Natural killer cell (primary cell): Measurements from ENCODE around the gene COPS2. TPM values are rescaled to one million over a fixed set of nuclear protein-coding genes. Genes with fewer than 3 reads are reported as not detected.

Experiments
- ATAC-seq, 3 donors: fragments of 150-1000 bp in 2 of 3; fragments of 200-7000 bp in 1 of 3; cut with Tn5 transposase; 1 replicate in 1 of 3; 2 replicates in 2 of 3; pipeline ENCODE4 v1.10.0; 2021; ENCODE audit warnings: mild to moderate bottlenecking in 2 of 3, moderate library complexity in 2 of 3
- DNase-seq, 2 donors: peaks; one replicate each; pipeline versions ENCODE4 v3.0.0 to v3.0.0-alpha.2; 2013 to 2021; ENCODE audit warnings: mixed read lengths in 1 of 2
- H3K27ac ChIP-seq: one replicate; pipeline ENCODE4 v1.5.1; 2013; ENCODE audit warnings: mild to moderate bottlenecking, low read length
- H3K27me3 ChIP-seq: one replicate; pipeline ENCODE4 v1.6.1; 2013; ENCODE audit warnings: low read length; ENCODE audit not compliant: control insufficient read depth, insufficient read depth
- H3K36me3 ChIP-seq: one replicate; pipeline ENCODE4 v1.6.1; 2013; ENCODE audit warnings: low read length; ENCODE audit not compliant: control insufficient read depth, insufficient read depth
- H3K4me1 ChIP-seq: one replicate; pipeline ENCODE4 v1.6.1; 2013; ENCODE audit warnings: low read length; ENCODE audit not compliant: control insufficient read depth, insufficient read depth
- H3K4me3 ChIP-seq: one replicate; pipeline ENCODE4 v1.5.1; 2013; ENCODE audit warnings: low read length
- H3K9me3 ChIP-seq: one replicate; pipeline ENCODE4 v1.6.1; 2013; ENCODE audit warnings: low read length; ENCODE audit not compliant: control insufficient read depth, insufficient read depth
- H3K27ac Mint-ChIP-seq, 2 donors: one replicate each; pipeline ENCODE4 v1.8.0; 2022; ENCODE audit warnings: mild to moderate bottlenecking in 2 of 2, mixed read lengths in 2 of 2, moderate library complexity in 1 of 2
- H3K27me3 Mint-ChIP-seq, 2 donors: one replicate each; pipeline ENCODE4 v1.8.0; 2022; ENCODE audit warnings: low read depth in 2 of 2, mixed read lengths in 2 of 2
- H3K36me3 Mint-ChIP-seq: one replicate; pipeline ENCODE4 v1.8.0; 2022; ENCODE audit warnings: mixed read lengths
- H3K4me1 Mint-ChIP-seq, 2 donors: one replicate each; pipeline ENCODE4 v1.8.0; 2022; ENCODE audit warnings: mixed read lengths in 2 of 2
- H3K4me3 Mint-ChIP-seq: one replicate; pipeline ENCODE4 v1.8.0; 2022; ENCODE audit warnings: mild to moderate bottlenecking, moderate library complexity, mixed read lengths
- H3K9me3 Mint-ChIP-seq, 2 donors: one replicate each; pipeline ENCODE4 v1.8.0; 2022; ENCODE audit warnings: mixed read lengths in 2 of 2
- WGBS: methylation state at CpG from one replicate; pipeline ENCODE4 v1.1.7; 2013; ENCODE audit warnings: missing lambda C conversion rate; ENCODE audit not compliant: insufficient coverage; 5-methylcytosine and 5-hydroxymethylcytosine counted together
- intact Hi-C: fragments of 100-400 bp; cut with micrococcal nuclease; formaldehyde crosslinking; loops from one replicate; pipeline ENCODE4 v1.14.2; 2022
- total RNA-seq, 4 donors: library from RNA; stranded (reverse); fragments of 120-200 nt in 1 of 4; gene quantifications; one replicate each; pipeline versions ENCODE4 v1.2.3 to v1.2.4, GENCODE V29; 2013 to 2022
- TF ChIP-seq, protein P1 (sequence below): fragments of 200-600 bp; IDR thresholded peaks from one replicate; pipeline ENCODE4 v1.8.0; 2022; ENCODE audit warnings: antibody characterized with exemption

COPS2 gene
- total RNA-seq, 3 donors from 2014 or later (not counting 1 experiment from before 2014, with no cell fraction given), result 77.6 to 90.7 (median 89.3) TPM

DNA sequence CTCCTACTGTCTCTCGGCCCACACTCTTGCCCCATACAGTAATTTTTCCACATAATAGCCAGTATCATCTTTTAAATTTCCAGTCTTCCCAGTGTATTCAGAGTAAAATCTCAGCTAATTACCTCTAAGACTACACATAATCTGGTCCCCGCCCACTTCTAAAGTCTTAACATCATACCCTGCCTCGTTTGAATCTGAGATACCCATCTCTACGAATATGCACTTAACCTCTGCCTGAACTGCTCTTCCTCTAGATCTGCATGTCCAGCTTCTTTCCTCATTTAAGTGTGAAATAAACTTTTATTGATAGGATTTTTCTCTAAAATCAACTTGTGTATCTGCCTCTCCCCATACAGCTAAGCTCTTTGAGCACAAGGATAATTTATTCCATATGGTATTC, 34.6 kb downstream of the COPS2 start:
- no peak overlapping the region for H3K4me3 Mint-ChIP-seq
- H3K27ac ChIP-seq, result no peak overlapping the region
- no peak for DNase-seq
- ATAC-seq, result no peak
- 91% methylated on average over 4 of the region's 4 CpGs for WGBS
- H3K9me3 ChIP-seq, result no peaks in the 10 kb centered on the region
- no peak overlapping the region for H3K4me3 ChIP-seq
- no peaks in the 10 kb centered on the region for H3K4me1 ChIP-seq
- H3K27ac Mint-ChIP-seq, result no peak overlapping the region
- H3K9me3 Mint-ChIP-seq, result no peaks in the 10 kb centered on the region
- H3K36me3 Mint-ChIP-seq, result no peaks in the 10 kb centered on the region
- no peaks in the 10 kb centered on the region for H3K4me1 Mint-ChIP-seq
- H3K27me3 Mint-ChIP-seq, result no peaks in the 10 kb centered on the region
- intact Hi-C loops, result no loop called here
- peaks cover 11% of the 10 kb centered on the region for H3K36me3 ChIP-seq
- H3K27me3 ChIP-seq, result no peaks in the 10 kb centered on the region
- TF ChIP-seq, protein P1, sequence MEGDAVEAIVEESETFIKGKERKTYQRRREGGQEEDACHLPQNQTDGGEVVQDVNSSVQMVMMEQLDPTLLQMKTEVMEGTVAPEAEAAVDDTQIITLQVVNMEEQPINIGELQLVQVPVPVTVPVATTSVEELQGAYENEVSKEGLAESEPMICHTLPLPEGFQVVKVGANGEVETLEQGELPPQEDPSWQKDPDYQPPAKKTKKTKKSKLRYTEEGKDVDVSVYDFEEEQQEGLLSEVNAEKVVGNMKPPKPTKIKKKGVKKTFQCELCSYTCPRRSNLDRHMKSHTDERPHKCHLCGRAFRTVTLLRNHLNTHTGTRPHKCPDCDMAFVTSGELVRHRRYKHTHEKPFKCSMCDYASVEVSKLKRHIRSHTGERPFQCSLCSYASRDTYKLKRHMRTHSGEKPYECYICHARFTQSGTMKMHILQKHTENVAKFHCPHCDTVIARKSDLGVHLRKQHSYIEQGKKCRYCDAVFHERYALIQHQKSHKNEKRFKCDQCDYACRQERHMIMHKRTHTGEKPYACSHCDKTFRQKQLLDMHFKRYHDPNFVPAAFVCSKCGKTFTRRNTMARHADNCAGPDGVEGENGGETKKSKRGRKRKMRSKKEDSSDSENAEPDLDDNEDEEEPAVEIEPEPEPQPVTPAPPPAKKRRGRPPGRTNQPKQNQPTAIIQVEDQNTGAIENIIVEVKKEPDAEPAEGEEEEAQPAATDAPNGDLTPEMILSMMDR, result no peak

DNA sequence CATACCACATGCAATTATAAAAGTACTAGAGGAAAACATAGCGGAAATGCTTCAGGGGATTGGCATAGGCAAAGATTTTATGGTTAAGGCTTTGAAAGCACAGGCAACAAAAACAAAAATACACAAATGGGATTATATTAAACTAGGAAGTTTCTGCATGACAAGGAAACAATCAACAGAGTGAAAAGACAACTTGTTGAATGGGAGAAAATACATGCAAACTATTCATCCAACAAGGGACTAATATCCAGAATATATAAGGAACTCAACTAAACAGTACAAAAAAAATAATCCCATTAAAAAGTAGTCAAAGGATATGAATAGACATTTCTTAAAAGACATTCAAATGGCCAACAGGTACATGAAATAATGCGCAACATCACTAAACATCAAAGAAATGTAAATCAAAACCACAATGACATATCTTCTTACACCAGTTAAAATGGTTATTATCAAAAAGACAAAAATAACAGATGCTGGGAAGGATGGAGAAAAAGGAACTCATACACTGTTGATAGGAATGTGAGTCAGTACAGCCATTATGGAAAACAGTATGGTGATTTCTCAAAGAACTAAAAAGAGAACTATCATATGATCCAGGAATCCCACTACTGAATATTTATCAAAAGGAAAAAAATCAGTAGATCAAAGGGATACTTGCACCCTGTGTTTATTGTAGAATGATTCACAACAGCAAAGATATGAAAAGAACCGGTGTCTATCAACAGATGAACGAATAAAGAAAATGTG, 39.1 kb downstream of the COPS2 start:
- no peak overlapping the region for H3K27ac Mint-ChIP-seq
- Histone ChIP-seq H3K36me3 (peaks cover 12% of the 10 kb centered on the region), H3K4me3 (no peak overlapping the region), H3K4me1 (no peaks in the 10 kb centered on the region), H3K27ac (no peak overlapping the region), H3K9me3 (no peaks in the 10 kb centered on the region), H3K27me3 (no peaks in the 10 kb centered on the region)
- no peaks in the 10 kb centered on the region for H3K27me3 Mint-ChIP-seq
- ATAC-seq, result no peak
- no CpG with 5 or more reads among the region's 4 CpGs for WGBS
- TF ChIP-seq, protein P1, result no peak
- H3K4me3 Mint-ChIP-seq, result no peak overlapping the region
- intact Hi-C loops, result no loop called here
- peaks cover 6 to 10% of the 10 kb centered on the region in 2 donors for H3K9me3 Mint-ChIP-seq
- H3K36me3 Mint-ChIP-seq, result peaks cover 15% of the 10 kb centered on the region
- no peaks in the 10 kb centered on the region for H3K4me1 Mint-ChIP-seq
- no peak for DNase-seq

DNA sequence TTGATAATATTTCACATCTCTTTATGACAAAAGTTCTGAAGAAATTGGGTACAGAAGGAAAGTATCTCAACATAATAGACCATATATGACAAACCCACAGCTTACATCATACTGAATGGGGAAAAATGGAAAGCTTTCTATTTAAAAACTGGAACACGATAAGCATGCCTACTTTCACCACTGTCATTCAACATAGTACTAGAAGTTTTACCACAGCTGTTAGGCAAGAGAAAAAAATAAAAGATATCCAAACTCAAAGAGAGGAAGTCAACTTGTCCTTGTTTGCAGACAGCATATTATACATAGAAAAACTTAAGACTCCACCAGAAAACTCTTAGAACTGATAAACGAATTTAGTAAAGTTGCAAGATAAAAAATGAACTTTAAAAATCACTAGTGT, 40.3 kb downstream of the COPS2 start:
- no peak for ATAC-seq
- no peak overlapping the region for H3K27ac Mint-ChIP-seq
- H3K4me3 Mint-ChIP-seq, result no peak overlapping the region
- H3K4me1 Mint-ChIP-seq, result no peaks in the 10 kb centered on the region
- peaks cover 7 to 10% of the 10 kb centered on the region in 2 donors for H3K9me3 Mint-ChIP-seq
- no peak for DNase-seq
- Histone ChIP-seq H3K9me3 (no peaks in the 10 kb centered on the region), H3K27me3 (no peaks in the 10 kb centered on the region), H3K4me3 (no peak overlapping the region), H3K36me3 (peaks cover 17% of the 10 kb centered on the region), H3K4me1 (no peaks in the 10 kb centered on the region), H3K27ac (no peak overlapping the region)
- TF ChIP-seq, protein P1, result no peak
- WGBS, result no CpG with 5 or more reads among the region's 2 CpGs
- intact Hi-C loops, result no loop called here
- peaks cover 18% of the 10 kb centered on the region for H3K36me3 Mint-ChIP-seq
- H3K27me3 Mint-ChIP-seq, result no peaks in the 10 kb centered on the region
